Fibroblast of skin of left quadriceps (primary cell): Measurements from ENCODE around the gene ALDH3A2.
"Not testable (repeated sequence)": the region's sequence is repeated elsewhere in the genome, so short reads cannot be mapped to it uniquely, and the experiment has no call there.

Source experiments
- DNase-seq, 2 experiments: peaks; one replicate each; pipeline ENCODE4 v3.0.0-alpha.2; 2013; ENCODE audit warnings: low read depth in 2 of 2

The ALDH3A2 gene

DNA sequence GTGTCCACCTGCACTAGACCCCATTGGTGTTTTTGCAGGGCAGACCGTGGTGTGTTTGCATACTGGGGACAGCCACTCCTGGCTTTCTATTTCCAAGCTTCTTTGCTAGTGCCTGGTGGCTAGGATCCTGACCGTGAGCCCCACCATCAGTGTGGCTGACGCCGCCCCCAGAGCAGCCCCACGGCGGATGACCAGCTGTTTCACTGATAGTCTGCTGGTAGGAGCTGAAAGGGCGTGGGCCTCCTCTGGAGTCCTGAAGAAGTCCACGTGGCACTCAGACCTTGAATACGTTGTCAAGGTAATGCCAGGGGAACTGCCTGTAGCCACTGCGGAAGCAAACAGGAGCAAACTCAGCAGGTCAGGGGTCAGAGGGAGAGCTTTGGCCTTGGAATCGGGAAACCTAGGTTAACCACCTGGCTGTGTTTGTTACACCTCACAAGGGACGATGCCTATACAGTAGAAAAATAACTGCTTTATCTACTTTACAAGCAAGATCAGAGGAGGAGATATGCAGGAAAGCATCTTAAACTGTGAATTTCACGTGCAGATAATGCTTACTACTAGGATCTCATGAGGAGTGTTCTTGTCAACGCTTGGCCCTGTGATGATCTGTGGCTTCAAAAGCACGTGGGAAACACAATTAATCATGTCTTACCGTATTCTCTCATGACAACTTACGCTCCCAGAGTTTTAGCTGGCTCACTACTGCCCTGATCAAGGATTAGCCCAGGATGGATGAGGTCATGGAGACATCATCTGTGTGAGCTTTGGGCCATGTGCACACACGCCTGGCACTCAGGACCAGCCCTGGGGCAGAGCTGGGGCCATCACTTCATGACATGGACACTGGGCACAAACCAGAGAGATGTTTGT, 30.3 kb downstream of the ALDH3A2 start:
- DNase-seq, result no peak

DNA sequence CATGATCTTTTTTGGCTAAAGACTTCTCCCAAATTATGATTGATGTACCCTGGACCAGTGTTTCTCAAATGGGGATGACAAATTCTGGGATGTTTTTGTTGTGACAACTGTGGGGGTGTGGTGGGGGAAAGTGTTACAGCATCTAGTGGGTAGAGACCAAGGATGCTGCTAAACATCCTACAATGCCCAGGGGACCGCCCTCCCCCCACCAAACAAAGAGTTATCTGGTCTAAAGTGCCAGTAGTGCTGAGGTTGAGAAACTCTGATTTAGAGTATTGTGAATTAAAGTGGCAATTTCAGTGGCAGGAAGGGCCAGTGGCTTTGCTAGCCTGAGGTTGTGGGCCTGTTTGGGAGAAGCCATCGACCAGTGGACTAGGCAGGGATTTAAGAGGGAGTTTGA, 34.6 kb downstream of the ALDH3A2 start:
- DNase-seq, result no peak

DNA sequence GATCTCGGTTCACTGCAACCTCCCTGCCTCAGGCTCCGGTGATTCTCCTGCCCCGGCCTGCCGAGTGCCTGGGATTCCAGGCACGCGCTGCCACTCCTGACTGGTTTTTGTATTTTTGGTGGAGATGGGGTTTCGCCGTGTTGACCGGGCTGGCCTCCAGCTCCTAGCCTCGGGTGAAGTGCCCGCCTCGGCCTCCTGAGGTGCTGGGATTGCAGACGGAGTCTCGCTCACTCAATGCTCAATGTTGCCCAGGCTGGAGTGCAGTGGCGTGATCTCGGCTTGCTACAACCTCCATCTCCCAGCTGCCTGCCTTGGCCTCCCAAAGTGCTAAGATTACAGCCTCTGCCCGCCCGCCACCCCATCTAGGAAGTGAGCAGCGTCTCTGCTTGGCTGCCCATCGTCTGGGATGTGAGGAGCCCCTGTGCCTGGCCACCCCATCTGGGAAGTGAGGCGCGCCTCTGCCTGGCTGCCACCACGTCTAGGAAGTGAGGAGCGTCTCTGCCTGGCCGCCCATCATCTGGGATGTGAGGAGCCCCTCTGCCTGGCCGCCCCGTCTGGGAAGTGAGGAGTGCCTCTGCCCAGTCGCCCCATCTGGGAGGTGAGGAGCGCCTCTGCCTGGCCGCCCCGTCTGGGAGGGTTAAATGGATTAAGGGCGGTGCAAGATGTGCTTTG, 36.5 kb downstream of the ALDH3A2 start:
- DNase-seq, result not testable (repeated sequence)

DNA sequence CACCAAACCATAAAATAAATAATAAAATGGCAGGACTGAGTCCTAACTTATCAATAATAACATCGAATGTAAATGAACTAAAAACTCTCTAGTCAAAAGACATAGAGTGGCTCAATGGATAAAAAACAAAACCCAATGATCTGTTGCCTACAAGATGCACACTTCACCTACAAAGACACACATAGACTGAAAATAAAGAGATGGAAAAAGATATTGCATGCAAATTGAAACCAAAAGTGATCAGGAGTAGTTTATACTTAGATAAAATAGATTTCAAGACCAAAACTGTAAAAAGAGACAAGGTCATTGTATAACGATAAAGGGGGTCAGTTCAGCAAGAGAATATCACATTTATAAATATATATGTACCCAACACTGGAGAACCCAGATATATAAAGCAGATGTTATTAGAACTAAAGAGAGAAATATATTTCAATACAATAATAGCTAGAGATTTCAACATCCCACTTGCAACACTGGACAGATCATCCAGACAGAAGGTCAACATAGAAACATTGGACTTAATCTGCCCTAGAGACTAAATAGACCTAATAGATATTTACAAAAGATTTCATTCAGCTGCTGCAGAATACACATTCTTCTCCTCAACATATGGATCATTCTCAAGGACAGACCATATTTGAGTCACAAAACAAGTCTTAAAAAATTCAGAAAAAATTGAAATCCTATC, 38.0 kb downstream of the ALDH3A2 start:
- DNase-seq, result no peak

DNA sequence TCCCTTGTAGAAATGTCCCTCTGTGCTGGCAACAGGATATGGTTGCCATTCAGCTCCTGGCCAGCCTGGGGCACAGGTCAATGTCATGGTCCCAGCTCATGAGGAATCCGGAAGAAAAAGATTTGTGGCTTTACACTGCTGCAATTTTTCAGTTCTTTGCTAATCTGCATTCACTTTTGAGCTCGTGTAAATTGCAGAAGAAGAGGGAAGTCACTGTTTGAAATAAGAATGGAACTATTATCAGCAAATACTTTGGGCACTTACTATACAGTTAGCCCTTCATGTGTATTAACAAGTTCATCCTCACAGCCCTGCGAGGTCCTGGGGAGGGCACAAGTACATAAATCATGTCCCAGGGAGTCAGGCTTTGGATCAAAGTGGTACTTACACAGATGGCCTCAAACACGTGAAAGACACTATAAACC, 53.7 kb downstream of the ALDH3A2 start:
- DNase-seq, result no peak

DNA sequence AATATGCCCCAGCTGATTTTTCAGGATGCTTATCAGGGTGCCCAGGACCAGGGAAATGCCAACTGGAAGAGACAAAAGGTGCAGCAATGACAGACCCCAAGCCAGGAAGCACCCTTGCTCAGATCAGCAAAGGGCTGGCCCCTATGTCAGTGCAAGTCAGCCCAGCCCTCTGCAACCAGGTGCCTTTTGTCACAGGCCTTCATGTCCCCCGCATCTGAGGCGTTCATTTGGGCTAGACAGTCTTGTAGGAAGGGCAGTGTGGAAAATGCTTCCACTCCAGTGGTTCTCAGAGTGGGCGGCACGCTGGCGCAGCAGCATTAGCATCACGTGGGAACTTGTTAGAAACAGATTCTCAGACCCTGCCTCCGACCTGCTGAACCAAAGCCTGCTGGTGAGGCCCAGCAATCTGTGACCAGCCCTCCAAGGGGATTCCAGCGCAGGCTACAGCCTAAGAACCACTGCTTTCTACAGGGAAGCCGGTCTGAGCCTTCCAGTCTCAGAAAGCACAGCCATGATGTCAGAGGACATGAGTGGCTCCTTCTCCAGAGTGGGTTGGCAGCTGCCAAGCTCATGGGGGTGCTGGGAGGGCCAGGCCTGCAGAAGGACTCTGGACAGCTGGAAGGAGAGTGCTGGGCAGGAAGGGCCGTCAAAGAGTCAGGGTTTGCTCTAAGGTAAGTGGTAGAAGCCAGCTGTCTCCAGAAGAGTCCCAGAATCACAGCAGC, 54.7 kb downstream of the ALDH3A2 start:
- no peak for DNase-seq

DNA sequence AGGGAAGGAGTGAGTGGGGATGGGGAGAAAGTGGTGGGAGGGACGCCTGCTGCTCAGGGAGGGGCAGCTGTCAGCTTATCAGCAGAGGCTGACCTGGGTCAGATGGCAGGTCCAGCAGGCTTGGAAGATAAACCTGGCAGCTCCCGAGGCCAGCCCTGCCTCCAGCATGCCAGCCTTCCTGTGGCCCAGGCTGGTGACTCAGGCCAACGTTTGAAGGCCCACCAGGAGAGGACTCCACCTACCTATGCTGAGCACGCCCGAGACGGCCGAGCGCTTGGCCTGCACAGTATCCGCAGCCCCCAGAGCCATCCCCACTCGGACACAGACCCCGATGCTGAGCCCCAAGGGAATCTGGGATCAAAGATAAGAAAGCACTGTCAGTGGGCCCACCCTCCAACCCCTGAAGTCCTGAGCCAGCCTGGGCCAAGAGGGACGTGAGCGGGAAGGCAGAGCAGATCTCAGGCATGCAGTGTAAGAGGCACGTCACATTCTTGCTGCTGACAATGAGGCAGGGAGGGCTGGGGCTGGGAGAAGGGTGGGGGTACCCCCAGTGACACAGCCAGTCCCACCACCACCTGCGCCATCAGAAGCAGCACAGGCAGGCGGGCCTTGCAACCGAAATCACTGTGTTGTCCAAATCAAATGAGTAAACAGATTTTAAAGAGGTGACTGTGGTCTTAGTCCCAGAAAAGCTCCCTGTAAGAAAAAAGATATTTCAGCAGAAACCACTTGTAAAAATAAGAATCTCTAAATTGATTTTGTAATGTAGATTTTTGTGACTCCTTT, 55.5 kb downstream of the ALDH3A2 start:
- DNase-seq, result no peak

DNA sequence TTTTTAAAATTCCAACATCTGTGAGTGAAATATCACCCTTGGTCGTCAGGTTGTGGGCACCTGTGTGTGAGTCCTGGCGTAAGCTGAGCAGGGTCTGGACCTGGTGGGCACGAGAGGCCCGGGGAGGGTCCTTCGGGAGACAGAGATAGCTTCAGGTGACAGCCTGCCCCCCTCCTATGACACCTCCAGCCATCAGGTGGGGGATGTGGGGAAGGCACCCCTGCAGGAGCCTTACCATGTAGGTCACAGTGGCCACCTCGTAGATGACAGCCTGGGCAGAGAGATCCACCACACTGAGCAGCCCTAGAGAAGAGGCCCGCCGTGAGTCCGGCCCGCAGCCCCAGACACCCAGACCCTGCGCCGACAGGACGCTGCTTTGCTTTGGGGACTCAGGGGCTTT, 56.6 kb downstream of the ALDH3A2 start:
- no peak for DNase-seq

DNA sequence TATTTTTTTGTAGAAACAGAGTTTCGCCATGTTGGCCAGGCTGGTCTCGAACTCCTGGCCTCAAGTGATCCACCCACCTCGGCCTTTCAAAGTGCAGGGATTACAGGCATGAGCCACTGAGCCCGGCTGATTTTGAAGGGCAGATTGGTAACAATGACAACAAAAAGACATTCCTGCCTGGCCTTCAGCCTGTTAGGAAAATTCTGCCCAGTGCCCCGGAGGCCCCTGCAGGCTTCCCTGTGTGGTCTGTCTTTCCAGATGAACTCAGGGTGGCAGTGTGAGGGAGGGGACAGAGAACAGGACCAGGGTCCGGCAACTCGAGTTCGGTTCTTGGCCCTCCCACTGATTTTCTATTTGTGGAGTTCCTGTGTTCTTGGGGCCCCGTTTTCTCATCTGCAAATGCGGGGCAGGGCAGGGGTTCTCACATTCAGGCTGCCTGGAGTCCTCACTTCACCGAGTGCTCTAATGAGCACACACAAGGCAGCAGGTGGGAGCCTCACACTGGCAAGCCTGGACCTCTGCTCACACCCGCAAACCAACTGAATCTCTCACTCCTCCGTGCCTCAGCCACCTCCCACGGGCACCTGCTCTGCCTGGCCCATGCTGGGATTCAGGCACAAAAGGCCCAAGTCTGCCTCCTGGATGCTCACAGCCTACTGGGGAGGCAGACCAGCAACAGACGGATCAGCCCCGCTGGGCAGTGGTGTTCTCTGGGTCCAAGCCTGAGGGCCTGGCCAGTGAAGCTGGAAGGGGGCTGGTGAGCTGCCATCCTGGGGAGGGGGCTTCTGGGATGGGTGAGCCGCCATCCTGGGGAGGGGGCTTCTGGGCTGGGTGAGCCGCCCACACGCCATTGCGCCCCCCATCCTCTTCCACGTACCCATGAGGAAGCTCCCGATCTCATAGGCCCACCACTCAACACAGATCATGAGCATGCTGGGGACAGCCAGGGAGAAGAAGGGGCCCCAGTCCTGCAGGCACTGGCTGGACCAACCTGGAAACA, 57.5 kb downstream of the ALDH3A2 start:
- no peak for DNase-seq

DNA sequence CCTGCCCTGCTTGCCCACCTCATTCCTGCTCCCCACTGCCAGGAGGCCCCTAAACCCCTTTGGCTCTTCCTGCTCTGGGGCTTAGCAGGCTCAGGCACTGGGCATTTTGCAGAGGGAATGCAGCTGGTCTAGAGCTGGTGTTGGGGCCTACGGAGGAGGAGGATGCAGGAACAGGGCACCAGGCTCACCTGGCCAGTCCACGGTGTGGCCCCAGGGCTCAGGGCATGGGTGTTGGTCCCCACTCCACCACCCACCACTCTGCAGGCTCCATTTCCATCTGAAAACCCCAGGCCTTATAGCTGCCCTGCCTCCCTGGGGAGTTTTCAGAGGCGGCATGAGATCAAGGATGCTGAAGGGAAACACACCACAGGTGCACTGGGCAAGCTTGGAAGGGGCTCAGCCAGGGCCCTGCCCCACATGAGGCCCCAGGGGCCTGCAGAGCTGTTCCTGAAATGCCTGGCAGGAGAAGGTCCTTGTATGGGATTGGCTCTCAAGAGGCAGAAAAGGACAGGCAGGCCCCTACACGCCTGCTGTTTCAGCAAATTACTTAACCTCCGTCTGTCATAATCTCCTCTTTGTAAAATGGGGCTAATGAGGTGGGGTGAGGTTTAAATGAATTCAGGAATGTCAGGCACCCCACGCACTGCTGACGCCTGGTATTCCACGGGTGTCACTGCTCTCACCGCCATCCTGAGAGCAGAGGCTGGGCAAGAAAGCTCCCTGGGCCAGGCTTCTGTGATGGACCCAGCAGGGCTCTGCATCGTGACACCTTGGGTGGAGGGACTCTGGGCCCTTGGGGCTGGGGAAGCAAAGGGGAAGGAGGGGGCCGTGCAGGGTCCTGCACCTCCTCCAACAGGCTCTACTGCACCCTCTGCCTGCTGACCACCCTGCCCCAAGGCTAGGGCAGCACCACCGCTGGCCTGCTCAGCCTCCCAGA, 58.5 kb downstream of the ALDH3A2 start:
- DNase-seq, result no peak

DNA sequence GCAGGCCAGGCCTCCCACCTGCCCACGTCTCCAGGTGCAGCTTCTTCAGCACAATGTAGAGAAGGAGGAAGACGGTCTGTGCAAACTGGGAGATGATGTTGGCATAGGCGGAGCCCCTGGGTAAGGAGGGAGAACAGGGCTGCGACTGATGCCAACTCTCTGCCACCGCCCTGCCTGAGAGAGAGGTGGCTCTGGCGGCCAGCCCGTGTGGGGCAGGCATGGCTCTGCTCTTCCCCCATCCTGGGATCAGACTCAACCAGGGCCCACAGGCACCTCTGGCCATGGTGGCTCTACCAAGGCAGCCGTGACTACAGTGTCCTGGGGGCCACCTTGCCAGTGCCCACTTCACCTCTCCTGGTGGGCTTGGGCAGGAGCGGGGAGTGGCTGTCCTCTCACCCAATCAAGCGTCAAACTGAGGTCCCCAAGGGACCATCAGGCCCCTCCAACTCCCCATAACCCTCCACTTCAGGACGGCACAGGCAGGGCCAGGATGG, 59.2 kb downstream of the ALDH3A2 start:
- no peak for DNase-seq

DNA sequence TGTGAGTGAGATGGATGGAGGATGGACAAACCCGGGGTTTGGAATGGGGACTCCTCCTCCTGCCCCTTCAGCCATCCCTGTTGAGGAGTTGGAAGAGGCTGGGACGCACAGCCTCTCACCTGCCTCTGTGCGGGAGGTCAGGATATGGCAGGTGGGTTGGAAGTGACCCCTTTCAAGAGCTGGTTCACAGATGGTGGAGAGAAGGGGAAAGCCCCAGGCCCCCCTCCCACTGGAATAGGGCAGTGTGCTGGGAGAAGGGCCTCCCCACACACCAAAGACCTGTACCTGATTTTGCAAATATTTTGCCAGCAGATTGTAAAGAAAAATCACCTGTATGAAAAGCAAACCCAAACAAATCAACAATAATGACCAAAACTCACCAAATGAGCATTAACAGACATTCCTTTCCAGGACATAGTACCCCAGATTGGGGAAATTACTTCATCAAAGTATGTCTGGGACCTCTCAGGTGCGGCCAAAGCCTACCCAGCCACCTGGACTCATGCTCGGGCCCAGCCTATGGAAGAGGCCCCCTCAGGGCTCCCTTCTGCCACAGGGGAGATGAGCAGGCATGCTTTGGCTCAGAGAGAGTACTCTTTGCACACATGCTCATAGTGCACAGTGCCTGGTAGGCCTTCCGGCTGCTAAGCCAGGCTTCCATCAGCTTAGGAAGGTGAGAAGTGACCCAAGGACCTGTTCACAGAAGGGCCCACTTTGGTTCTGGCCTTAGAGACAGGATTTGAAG, 60.1 kb downstream of the ALDH3A2 start:
- DNase-seq, result no peak

DNA sequence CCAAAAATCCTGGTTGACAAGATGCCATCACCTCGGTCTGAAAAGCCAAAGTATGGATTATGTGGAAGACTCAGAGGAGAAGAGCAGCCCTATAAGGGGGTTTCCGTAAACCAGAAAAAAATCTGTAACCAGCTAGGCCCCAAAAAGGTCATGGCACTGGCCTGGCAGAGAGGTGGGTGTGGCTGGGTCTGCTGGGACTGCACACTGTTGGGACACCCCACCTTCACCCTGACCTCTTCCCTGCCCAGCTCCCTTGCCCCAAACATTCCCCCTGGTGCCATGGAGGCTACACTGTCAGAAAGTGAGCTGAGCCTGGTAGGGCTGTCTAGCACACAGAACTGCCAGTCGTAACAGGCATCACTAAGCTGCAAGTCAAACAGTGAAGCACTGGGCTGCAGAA, 61.3 kb downstream of the ALDH3A2 start:
- DNase-seq, result no peak

DNA sequence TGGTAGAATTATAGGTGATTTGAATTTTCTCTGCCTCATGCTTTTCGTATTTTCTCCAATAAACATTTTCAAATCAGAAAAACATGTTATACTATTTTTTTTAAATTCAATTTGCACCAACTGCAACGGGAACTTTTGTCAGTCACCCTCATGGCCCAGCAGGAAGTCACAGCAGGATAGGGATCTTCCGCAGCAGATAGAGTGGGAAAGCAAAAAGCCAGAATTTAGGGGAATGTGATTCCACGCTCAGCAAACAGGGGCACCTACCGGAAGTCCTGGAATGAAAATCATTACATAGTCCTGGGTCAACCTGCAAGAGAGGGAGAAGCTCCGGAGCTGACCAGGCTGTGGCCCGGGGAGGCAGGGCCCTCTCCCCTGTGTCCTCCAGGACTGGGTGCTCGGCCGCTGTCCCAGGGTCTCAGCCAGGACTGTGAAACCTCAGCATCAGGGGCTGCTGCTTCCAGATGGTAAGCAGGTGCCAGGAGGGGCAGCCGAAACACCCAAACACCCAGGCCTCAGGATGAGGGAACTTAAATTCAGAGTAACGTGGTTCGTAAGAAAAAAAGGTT, 64.0 kb downstream of the ALDH3A2 start:
- no peak for DNase-seq

DNA sequence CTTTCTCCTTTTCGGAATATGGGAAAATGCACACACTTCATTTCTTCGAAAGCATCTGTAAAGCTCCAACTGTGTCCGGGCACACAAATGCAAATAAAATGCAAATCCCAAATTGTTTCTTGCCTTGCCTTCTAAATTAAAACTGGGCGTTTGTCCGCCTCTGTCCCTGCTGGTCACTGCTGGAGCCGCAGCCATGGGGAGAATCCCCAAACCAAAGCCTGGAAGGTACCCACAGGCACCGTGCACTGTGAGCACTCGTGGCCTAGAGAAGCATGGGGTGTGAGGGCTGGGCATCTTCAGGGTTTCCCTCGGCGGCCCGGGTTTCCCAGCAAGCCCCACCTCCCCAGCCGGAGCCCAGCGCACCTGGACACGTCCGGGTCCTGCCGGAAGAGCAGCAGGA, 64.9 kb downstream of the ALDH3A2 start:
- DNase-seq, result no peak

DNA sequence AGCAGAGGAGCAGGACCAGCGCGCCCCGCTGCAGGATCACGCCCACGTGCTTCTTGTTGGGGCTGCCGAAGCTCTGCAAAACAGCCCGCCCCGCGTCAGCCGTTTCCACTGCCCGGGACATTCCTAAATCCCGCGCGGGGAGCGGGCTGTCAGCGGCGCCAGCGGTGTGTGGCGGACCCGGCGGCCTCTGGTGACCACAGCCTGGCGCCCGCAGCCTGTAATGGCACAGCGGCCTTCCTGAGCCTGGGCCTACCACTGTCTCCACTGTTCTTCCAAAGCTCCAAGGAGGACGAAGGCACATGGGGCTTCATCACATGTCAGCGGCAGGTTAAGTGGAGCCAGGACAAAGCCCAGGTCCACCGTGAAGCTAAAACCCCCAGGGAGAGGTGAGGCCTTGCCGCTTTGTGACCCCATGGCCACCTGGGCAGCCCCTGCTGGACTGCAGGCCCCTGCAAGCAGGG, 65.4 kb downstream of the ALDH3A2 start:
- no peak for DNase-seq
